GM12878 (cell line): ENCODE results near the gene ZBTB49. TPM values are rescaled to one million over a fixed set of nuclear protein-coding genes. Genes with fewer than 3 reads are reported as not detected.

Experiments used
- ATAC-seq: fragments of 200-7000 bp; cut with Tn5 transposase; 3 replicates; pipeline ENCODE4 v1.9.1; 2020; ENCODE audit warnings: mild to moderate bottlenecking, moderate library complexity
- BruUV-seq: library from RNA; stranded (reverse); fragments of 400-500 nt; replicated peaks from 2 replicates; lab custom pipeline; 2021; lab: Mats Ljungman, UMichigan
- CTCF ChIA-PET: fragments of 300-600 bp; sonication (Branson Sonifier 250); formaldehyde crosslinking; extraction: SDS; loops from one replicate; lab custom pipeline; 2021; ENCODE audit warnings: inconsistent platforms; lab: Yijun Ruan, JAX
- POLR2A ChIA-PET: fragments of 350-600 bp; formaldehyde crosslinking; extraction: SDS; loops from one replicate; lab custom pipeline; 2021; ENCODE audit warnings: inconsistent platforms; lab: Charles Lee
- RAD21 ChIA-PET: fragments of 300-600 bp; sonication (Branson Sonifier 250); formaldehyde crosslinking; loops from one replicate; lab custom pipeline; 2023; ENCODE audit warnings: antibody characterized with exemption; ENCODE audit not compliant: unreplicated experiment; lab: Charles Lee
- SMC1A ChIA-PET: fragments of 300-600 bp; sonication (Branson Sonifier 250); formaldehyde crosslinking; loops from one replicate; lab custom pipeline; 2023; ENCODE audit not compliant: unreplicated experiment, uncharacterized antibody; lab: Charles Lee
- DNase-seq: peaks from one replicate; pipeline ENCODE4 v3.0.0-alpha.2; 2011; ENCODE audit warnings: low read depth, low spot score
- FAIRE-seq: peaks from 3 replicates; lab custom pipeline; 2011; peaks lifted over from hg19 to GRCh38; lab: Jason Lieb, UNC
- H2AFZ ChIP-seq: 2 replicates; pipeline ENCODE4 v1.6.0; 2011; ENCODE audit warnings: low read depth, low read length, control low read depth; ENCODE audit not compliant: control insufficient read depth
- H3K27ac ChIP-seq: 2 replicates; pipeline ENCODE4 v1.5.1; 2011; ENCODE audit warnings: control low read depth; ENCODE audit not compliant: control insufficient read depth, insufficient read depth
- H3K27me3 ChIP-seq, 2 experiments: replicated peaks in 1 of 2; 2 replicates each; pipeline versions ENCODE4 v1.6.0 to v1.6.1; 2011; ENCODE audit warnings: low read length in 1 of 2; ENCODE audit not compliant: control insufficient read depth in 2 of 2, insufficient read depth in 2 of 2
- H3K36me3 ChIP-seq, 2 experiments: 2 replicates each; pipeline ENCODE4 v1.5.1; 2011; ENCODE audit warnings: low read length in 1 of 2; ENCODE audit not compliant: control insufficient read depth in 2 of 2, insufficient read depth in 2 of 2
- H3K4me1 ChIP-seq: 2 replicates; pipeline ENCODE4 v1.6.1; 2011; ENCODE audit warnings: mild to moderate bottlenecking, low read length, moderate library complexity, mixed read lengths; ENCODE audit not compliant: control insufficient read depth, insufficient read depth
- H3K4me2 ChIP-seq: 2 replicates; pipeline ENCODE4 v1.6.0; 2011; ENCODE audit warnings: control low read depth; ENCODE audit not compliant: control insufficient read depth, insufficient read depth
- H3K4me3 ChIP-seq: fragments of 200-600 bp; sonication (generic); 2 replicates; pipeline ENCODE4 v1.5.1; 2016
- H3K79me2 ChIP-seq: 2 replicates; pipeline ENCODE4 v1.6.0; 2011; ENCODE audit warnings: low read length; ENCODE audit not compliant: control insufficient read depth, insufficient read depth
- H3K9ac ChIP-seq: 2 replicates; pipeline ENCODE4 v1.8.0; 2011; ENCODE audit warnings: low read length, control low read depth, mixed read lengths; ENCODE audit not compliant: control insufficient read depth, insufficient read depth
- H3K9me3 ChIP-seq: replicated peaks from 3 replicates; pipeline ENCODE4 v1.5.1; 2011; ENCODE audit warnings: mild to moderate bottlenecking, low read length; ENCODE audit not compliant: control insufficient read depth, insufficient read depth
- H4K20me1 ChIP-seq: 2 replicates; pipeline ENCODE4 v1.6.0; 2011; ENCODE audit not compliant: control insufficient read depth, insufficient read depth
- BMI1 ChIP-seq: fragments of 450-650 bp; IDR thresholded peaks from 2 replicates; pipeline ENCODE4 v1.6.1; 2016; ENCODE audit warnings: mild to moderate bottlenecking, moderate library complexity, borderline replicate concordance
- CBX5 ChIP-seq: sonication (generic); IDR thresholded peaks from 2 replicates; pipeline ENCODE4 v1.6.1; 2016; ENCODE audit warnings: low read depth, moderate library complexity, mild to moderate bottlenecking, inconsistent platforms
- CEBPB ChIP-seq, 2 experiments: fragments of 150-350 bp in 1 of 2; IDR thresholded peaks; 2 replicates each; pipeline ENCODE4 v1.6.1; 2012 to 2014; ENCODE audit warnings: low read depth in 2 of 2, low read length in 2 of 2, borderline replicate concordance in 1 of 2, inconsistent platforms in 1 of 2
- CHD4 ChIP-seq: fragments of 200-600 bp; sonication (generic); IDR thresholded peaks from 2 replicates; pipeline ENCODE4 v1.6.1; 2016; ENCODE audit warnings: mild to moderate bottlenecking
- CTCF ChIP-seq, 3 experiments: IDR thresholded peaks in 2 of 3; conservative IDR thresholded peaks in 1 of 3; 2 replicates each; pipeline ENCODE4 v1.5.1; 2011; ENCODE audit warnings: low read depth in 3 of 3, low read length in 3 of 3, mild to moderate bottlenecking in 3 of 3, control low read depth in 2 of 3, moderate library complexity in 2 of 3, inconsistent platforms in 1 of 3, mixed read lengths in 1 of 3; ENCODE audit not compliant: control insufficient read depth in 2 of 3, insufficient read depth in 1 of 3; ENCODE audit errors: extremely low read depth in 1 of 3
- IKZF2 ChIP-seq, 2 experiments: fragments of 450-650 bp; IDR thresholded peaks; 2 replicates each; pipeline ENCODE4 v1.6.1; 2017; ENCODE audit warnings: mild to moderate bottlenecking in 2 of 2, moderate library complexity in 2 of 2
- IRF4 ChIP-seq: IDR thresholded peaks from 2 replicates; pipeline ENCODE4 v1.6.1; 2011; ENCODE audit warnings: low read depth, low read length
- KAT2A ChIP-seq: conservative IDR thresholded peaks from 2 replicates; pipeline ENCODE4 v1.6.1; 2011; ENCODE audit warnings: low read depth, low read length; ENCODE audit not compliant: control insufficient read depth
- NR2C2 ChIP-seq: IDR thresholded peaks from 2 replicates; pipeline ENCODE4 v1.6.1; 2011; ENCODE audit warnings: borderline replicate concordance, low read depth; ENCODE audit not compliant: control insufficient read depth, insufficient read length
- PAX5 ChIP-seq: IDR thresholded peaks from 2 replicates; pipeline ENCODE4 v1.6.1; 2011; ENCODE audit warnings: low read depth, low read length, borderline replicate concordance
- PML ChIP-seq: IDR thresholded peaks from 2 replicates; pipeline ENCODE4 v1.6.1; 2012; ENCODE audit warnings: low read length, inconsistent platforms
- POLR2A ChIP-seq: IDR thresholded peaks from 2 replicates; pipeline ENCODE4 v1.6.1; 2011; ENCODE audit warnings: low read depth, mild to moderate bottlenecking, low read length
- PRDM15 ChIP-seq: fragments of 450-650 bp; formaldehyde crosslinking; IDR thresholded peaks from 2 replicates; pipeline ENCODE4 v1.4.0; 2020; ENCODE audit warnings: mild to moderate bottlenecking, moderate library complexity
- RUNX3 ChIP-seq: IDR thresholded peaks from 2 replicates; pipeline ENCODE4 v1.6.1; 2012; ENCODE audit warnings: low read length, inconsistent platforms
- SP1 ChIP-seq: IDR thresholded peaks from one replicate; pipeline ENCODE4 v1.6.1; 2011; ENCODE audit warnings: low read depth, low read length
- SPI1 ChIP-seq: IDR thresholded peaks from 2 replicates; pipeline ENCODE4 v1.6.1; 2011; ENCODE audit warnings: low read depth, mild to moderate bottlenecking, low read length, moderate library complexity, borderline replicate concordance; ENCODE audit not compliant: insufficient read depth
- TAF1 ChIP-seq: IDR thresholded peaks from 2 replicates; pipeline ENCODE4 v1.6.1; 2011; ENCODE audit warnings: mild to moderate bottlenecking, low read depth, low read length, borderline replicate concordance
- WRNIP1 ChIP-seq: IDR thresholded peaks from 2 replicates; pipeline ENCODE4 v1.6.1; 2011; ENCODE audit warnings: low read depth, low read length, improper control_type of control experiment, borderline replicate concordance
- YBX1 ChIP-seq: fragments of 450-650 bp; IDR thresholded peaks from 2 replicates; pipeline ENCODE4 v1.6.1; 2016; ENCODE audit warnings: antibody characterized with exemption
- ZNF207 ChIP-seq: fragments of 450-650 bp; IDR thresholded peaks from 2 replicates; pipeline ENCODE4 v1.6.1; 2014; ENCODE audit warnings: antibody characterized with exemption, mild to moderate bottlenecking, borderline replicate concordance
- ZNF24 ChIP-seq: fragments of 450-650 bp; IDR thresholded peaks from 2 replicates; pipeline ENCODE4 v1.6.1; 2017; ENCODE audit warnings: antibody characterized with exemption, mild to moderate bottlenecking
- ZZZ3 ChIP-seq: IDR thresholded peaks from 2 replicates; pipeline ENCODE4 v1.6.1; 2011; ENCODE audit warnings: low read depth; ENCODE audit not compliant: control insufficient read depth, insufficient read length
- WGBS: methylation state at CpG from one replicate; pipeline ENCODE4 v1.1.6; 2016; ENCODE audit warnings: low lambda C conversion rate; ENCODE audit not compliant: insufficient replicate concordance, insufficient coverage; ENCODE audit errors: missing lambda C conversion rate; 5-methylcytosine and 5-hydroxymethylcytosine counted together
- in situ Hi-C: fragments of 300-500 bp; cut with MboI; formaldehyde crosslinking; loops from 9 replicates; pipeline ENCODE4 v1.14.3; 2018; ENCODE audit warnings: mixed read lengths
- intact Hi-C: fragments of 100-400 bp; cut with micrococcal nuclease; formaldehyde crosslinking; loops from one replicate; pipeline ENCODE4 v1.14.2; 2022; ENCODE audit not compliant: unreplicated experiment
- polyA plus RNA-seq, 11 experiments: library from polyadenylated mRNA; depleted of rRNA in 4 of 11; unstranded in 6 of 11; stranded (reverse) in 5 of 11; fragments of >200 nt; fragmentation: Nextera tagmentation in 4 of 11; fragmentation: Illumina TruSeq in 1 of 11; extraction: Ambion mirVana in 4 of 11; extraction: Trizol in 1 of 11; gene quantifications; 1 replicate in 1 of 11; 2 replicates in 10 of 11; pipeline versions ENCODE4 v1.2.1 to v1.2.3, GENCODE V29; 2011 to 2016; ENCODE audit warnings: inconsistent platforms in 2 of 11, missing spikeins in 2 of 11, low read depth in 1 of 11
- total RNA-seq, 4 experiments: library from RNA; depleted of rRNA in 3 of 4; stranded (reverse); fragments of >200 nt in 3 of 4; fragmentation: Illumina TruSeq in 1 of 4; extraction: Trizol in 1 of 4; gene quantifications; 2 replicates each; pipeline versions ENCODE4 v1.2.1 to v1.2.3, GENCODE V29; 2013 to 2021

ZBTB49 gene
- total and polyA plus RNA-seq, 10 of the 15 experiments (the other 5 are each of a cell fraction or from before 2014, with no cell fraction given), result 0.37 to 4.8 (median 4.1) TPM

DNA sequence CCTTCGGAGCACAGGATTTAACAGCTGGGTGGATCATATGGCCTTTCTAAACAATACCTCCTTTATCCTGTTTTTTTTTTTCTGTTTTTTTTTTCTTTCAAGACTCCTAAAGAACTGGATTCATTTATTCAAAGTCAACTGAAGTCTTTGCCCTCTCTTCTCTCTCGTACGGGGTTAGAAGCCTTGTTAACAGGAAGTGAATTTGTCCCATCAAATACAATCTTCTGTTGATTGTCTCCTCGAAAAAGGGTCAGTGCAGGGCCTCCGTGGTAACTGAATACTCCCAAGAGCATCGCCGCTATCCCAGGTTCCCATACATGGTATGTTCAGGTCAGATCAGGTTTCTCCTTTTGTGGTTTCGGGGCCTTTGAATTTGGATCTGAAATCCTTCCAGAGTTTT lies 40.2 kb upstream of the ZBTB49 start (continued):
- no peak for TF ChIP-seq CTCF (IDR thresholded peaks at IDR 0.05 in 2 of 3, conservative IDR thresholded peaks at IDR 0.05 in 1 of 3; ENCODE audit: control insufficient read depth in 2 of 3, extremely low read depth in 1 of 3, insufficient read depth in 1 of 3, low read depth in 3 of 3, low read length in 3 of 3)
- no peak for TF ChIP-seq PAX5
- no peak for TF ChIP-seq RUNX3
- no peak for TF ChIP-seq TAF1
- TF ChIP-seq, all 136 proteins: peak for 0

- Histone ChIP-seq H3K9ac (no peak overlapping the region), H2AFZ (no peak overlapping the region), H3K4me2 (no peak overlapping the region), H3K27me3 (no peaks in the 10 kb centered on the region), H3K79me2 (no peaks in the 10 kb centered on the region), H3K9me3 (no peaks in the 10 kb centered on the region), H3K36me3 (no peaks in the 10 kb centered on the region), H3K4me3 (no peak overlapping the region), H4K20me1 (no peaks in the 10 kb centered on the region), H3K27ac (no peak overlapping the region), H3K4me1 (no peaks in the 10 kb centered on the region)
- CTCF ChIA-PET, result interaction anchor here (1.3 to 3.4 kb wide), 2 partner anchors 80 to 89 kb away, joined by 5 to 29 read pairs; no protein-coding TSS in a partner anchor
- WGBS, result 84% methylated on average over 11 of the region's 11 CpGs
- ATAC-seq, result no peak
- no peak for DNase-seq
- in situ Hi-C loops (loop anchor here (5.0 kb wide), 1 partner anchor 83 kb away; no protein-coding TSS in a partner anchor), intact Hi-C loops (no loop called here)
- SMC1A ChIA-PET, result no interaction called here
- BruUV-seq, result no TSS peak
- POLR2A ChIA-PET, result no interaction called here
- no peak for FAIRE-seq
- RAD21 ChIA-PET, result no interaction called here
- TF ChIP-seq NR2C2, result no peak
- TF ChIP-seq POLR2A, result no peak
- no peak for TF ChIP-seq CHD4
- no peak for TF ChIP-seq PML
- no peak for TF ChIP-seq ZZZ3
- no peak for TF ChIP-seq YBX1
- TF ChIP-seq IKZF2 (IDR thresholded peaks at IDR 0.05), result no peak
- no peak for TF ChIP-seq BMI1
- no peak for TF ChIP-seq IRF4
- TF ChIP-seq PRDM15 (CRISPR knock-in tag), result no peak
- no peak for TF ChIP-seq ZNF207
- TF ChIP-seq WRNIP1, result no peak
- TF ChIP-seq ZNF24, result no peak
- no peak for TF ChIP-seq CEBPB (IDR thresholded peaks at IDR 0.05; ENCODE audit: borderline replicate concordance in 1 of 2, low read depth in 2 of 2, low read length in 2 of 2)
- no peak for TF ChIP-seq SP1
- no peak for TF ChIP-seq KAT2A
- TF ChIP-seq CBX5, result no peak
- no peak for TF ChIP-seq SPI1
Observed at GRCh38 chr4:4254199-4254598, 35.9 kb upstream of the ZBTB49 start.
